Retinal pigment epithelial cell (primary cell): ENCODE measurements around the gene ABCA9.

Experiments
- DNase-seq: peaks from one replicate; pipeline ENCODE4 v3.0.0-alpha.2; 2010; ENCODE audit warnings: low read depth
- H3K4me3 ChIP-seq: 2 replicates; pipeline ENCODE4 v1.5.1; 2011; ENCODE audit warnings: mild to moderate bottlenecking, low read length, control low read depth, moderate library complexity
- CTCF ChIP-seq: conservative IDR thresholded peaks from 2 replicates; pipeline ENCODE4 v1.5.1; 2011; ENCODE audit warnings: low read depth, low read length, control low read depth, inconsistent platforms

The ABCA9 gene

DNA sequence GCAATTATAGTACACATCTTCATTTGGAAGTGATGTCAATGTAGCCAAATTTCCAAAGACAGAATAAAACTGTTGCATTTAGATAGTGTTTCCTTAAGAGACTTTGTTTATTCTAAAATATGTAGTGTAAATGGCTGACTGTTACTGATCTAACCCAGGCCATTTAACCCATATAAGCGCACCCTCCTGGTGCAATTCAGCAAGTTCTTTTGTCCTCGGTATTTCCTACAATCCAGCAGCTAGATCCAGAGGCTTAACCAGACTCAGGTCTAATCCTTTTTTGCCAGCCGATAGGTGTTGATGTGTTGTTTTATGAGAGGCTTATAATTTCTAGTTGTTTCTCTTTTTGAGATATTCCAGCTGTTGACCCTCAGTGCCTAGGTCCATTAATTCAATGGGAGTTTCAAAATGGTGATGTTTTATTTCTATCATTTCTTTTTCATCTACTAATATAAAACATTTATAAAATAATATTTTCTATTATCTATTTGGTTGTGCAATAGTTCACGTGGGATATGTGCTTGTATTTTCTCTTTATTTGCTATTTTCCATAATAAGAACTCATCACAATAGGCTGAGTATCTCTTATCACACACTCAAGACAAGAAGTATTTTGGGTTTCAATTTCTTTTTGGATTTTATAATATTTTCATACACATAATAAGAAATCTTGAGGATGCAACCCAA is 14.5 kb downstream of the ABCA9 start:
- DNase-seq: no peak
- TF ChIP-seq CTCF: no peak
- H3K4me3 ChIP-seq: no peak overlapping the region

GRCh38 chr17:69045646-69046045 is 15.1 kb downstream of the ABCA9 start:
- no peak for DNase-seq
- H3K4me3 ChIP-seq: no peak overlapping the region
- TF ChIP-seq CTCF: no peak

DNA sequence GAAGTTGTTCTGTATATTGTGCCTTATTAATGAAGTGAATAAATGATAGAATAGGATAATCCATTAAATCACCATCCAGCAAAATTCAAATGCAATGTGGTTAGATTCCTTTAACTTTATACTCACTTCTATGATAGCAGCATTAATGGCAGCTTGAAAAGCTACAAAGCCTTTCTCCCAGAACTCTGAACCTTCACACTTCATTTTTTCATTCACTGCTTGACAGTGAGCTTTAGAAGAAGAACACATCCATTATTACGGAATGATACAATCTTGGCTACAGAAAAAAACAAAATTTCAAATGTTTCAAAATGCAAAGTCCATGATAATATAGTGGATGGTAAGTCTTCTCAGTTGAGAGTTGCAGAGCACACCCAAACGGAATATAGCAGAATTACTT is 16.4 kb downstream of the ABCA9 start:
- TF ChIP-seq CTCF: no peak
- DNase-seq: no peak
- no peak overlapping the region for H3K4me3 ChIP-seq

GRCh38 chr17:69043098-69043734 is 17.5 kb downstream of the ABCA9 start:
- H3K4me3 ChIP-seq: no peak overlapping the region
- no peak for DNase-seq
- TF ChIP-seq CTCF: no peak

DNA sequence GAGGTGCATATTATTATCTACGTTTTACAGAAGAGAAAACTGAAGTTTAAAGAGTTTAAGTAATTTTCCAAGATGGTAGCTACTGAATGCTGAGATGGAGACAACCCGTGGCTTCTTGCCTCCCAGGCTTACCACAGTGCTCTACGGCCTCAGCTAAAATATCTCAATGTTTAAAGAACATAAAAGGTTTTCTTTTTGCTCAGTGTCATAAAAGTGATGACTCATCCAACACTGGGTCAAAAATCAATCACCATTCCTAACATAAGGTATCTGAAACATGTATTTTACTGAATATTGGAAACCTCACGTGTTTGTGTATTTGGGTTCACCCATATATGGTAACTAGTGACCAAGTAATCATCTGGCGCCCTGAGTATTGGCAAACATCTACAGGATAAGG is 18.4 kb downstream of the ABCA9 start:
- DNase-seq: no peak
- no peak for TF ChIP-seq CTCF
- H3K4me3 ChIP-seq: no peak overlapping the region

DNA sequence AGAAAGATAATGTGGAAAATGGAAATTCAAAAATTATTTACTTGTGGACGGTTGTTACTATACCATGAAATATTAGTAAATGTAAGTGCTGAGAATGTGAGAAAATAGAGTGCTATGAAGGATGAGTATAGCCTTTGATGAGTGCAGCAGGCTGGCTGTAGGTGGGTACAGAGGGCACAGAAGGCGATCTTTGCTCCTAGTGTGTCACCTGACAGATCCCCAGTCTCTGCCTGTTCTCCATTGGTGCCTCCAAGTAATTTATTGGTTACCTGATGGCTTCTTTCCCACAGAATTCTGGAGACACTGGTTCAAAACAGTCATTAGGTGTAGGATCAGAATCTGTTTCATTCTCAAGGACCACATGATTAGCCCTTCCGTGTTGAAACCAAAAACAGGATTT is 28.9 kb downstream of the ABCA9 start:
- no peak for TF ChIP-seq CTCF
- H3K4me3 ChIP-seq: no peak overlapping the region
- no peak for DNase-seq

- no peak overlapping the region for H3K4me3 ChIP-seq
- no peak for DNase-seq
- TF ChIP-seq CTCF: no peak
Observed at GRCh38 chr17:69030169-69030568, 30.6 kb downstream of the ABCA9 start.
